ENCODE measurements around the gene SBF2.

The SBF2 gene

GRCh38 chr11:9874466-9874865, 419.6 kb downstream of the SBF2 start:
- no peak overlapping the region for H3K4me3 ChIP-seq (ENCODE audit: low read length)
- TF ChIP-seq ZNF274 (IDR thresholded peaks at IDR 0.05; ENCODE audit: low read depth, low read length), result no peak

DNA sequence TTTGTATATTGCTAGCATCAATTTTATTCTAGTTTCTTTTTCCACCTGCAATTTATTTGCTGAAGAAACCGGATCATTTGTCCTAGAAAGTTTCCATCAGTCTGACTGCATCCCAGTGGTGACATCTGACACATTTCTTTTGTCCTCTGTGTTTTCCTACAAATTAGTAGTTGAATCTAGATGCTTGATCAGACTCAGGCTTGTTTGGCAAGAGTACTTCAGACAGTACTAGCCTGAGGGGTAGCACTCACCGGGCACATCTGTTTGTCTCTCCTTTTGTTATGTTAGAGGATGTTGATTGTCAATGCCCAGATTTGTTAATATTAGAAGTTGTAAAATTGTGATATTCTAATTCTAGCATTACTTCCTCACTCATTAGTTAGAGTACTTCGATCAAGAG, 425.4 kb downstream of the SBF2 start:
- H3K4me3 ChIP-seq (ENCODE audit: low read length), result no peak overlapping the region
- no peak for TF ChIP-seq ZNF274 (IDR thresholded peaks at IDR 0.05; ENCODE audit: low read depth, low read length)

DNA sequence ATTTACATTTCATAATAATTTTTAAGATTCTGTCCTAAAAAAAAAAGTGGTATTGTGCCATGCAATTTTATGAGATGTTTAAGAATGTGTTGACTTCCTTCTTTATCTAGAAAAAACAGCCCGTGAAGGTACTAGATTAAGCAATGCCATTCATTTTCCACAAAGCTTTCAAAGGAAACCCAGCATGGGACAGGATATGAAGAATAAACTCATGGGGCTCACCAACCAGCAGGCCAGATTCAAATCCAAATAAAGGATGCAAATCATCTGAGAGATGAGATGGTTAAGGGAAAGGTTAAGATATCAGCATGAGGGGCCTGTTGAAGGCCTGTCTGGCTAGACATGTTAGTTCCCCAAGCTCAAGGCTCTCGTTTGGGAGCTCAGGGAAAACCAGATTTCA, 431.0 kb downstream of the SBF2 start:
- TF ChIP-seq ZNF274 (IDR thresholded peaks at IDR 0.05; ENCODE audit: low read depth, low read length), result no peak
- H3K4me3 ChIP-seq (ENCODE audit: low read length), result no peak overlapping the region

DNA sequence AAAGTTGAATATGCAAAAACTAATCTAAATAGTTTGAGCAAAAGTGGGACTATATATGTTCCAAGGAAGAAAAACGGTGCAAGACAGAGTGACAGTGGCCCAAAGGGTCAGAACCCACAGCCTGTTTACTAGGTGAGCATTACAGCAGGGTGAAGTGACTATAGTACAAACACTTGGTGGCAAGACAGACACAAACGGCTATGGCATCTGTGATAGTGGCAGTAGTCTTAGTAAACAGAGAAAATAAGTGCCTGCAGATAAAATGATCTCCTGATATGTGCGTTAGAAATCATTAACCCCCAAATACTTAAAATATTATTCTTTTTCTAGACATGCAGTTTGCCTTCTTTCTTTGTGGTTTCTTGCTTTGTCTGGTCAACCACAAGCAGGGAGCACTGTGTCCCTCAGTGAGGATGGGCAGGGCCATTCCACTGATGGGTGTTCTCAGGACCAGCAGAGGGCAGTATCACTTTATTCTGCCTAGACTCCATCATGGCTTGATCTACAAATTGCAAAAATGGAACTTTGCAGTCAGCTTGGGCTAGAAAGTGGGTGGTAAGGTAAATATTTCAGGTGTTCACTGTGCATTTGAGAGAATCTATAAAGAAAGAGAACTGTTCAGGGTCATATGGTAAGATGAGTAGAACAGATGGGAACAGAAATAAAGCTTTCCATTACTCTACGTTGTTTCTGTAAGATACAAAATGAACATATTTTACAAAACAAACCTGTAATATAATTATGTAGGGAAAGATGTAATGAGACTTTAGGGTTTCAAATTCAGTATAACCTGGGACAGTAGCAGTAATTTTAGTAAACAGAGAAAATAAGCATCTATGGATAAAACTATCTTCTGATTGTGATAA, 431.9 kb downstream of the SBF2 start:
- no peak for TF ChIP-seq ZNF274 (IDR thresholded peaks at IDR 0.05; ENCODE audit: low read depth, low read length)
- no peak overlapping the region for H3K4me3 ChIP-seq (ENCODE audit: low read length)

DNA sequence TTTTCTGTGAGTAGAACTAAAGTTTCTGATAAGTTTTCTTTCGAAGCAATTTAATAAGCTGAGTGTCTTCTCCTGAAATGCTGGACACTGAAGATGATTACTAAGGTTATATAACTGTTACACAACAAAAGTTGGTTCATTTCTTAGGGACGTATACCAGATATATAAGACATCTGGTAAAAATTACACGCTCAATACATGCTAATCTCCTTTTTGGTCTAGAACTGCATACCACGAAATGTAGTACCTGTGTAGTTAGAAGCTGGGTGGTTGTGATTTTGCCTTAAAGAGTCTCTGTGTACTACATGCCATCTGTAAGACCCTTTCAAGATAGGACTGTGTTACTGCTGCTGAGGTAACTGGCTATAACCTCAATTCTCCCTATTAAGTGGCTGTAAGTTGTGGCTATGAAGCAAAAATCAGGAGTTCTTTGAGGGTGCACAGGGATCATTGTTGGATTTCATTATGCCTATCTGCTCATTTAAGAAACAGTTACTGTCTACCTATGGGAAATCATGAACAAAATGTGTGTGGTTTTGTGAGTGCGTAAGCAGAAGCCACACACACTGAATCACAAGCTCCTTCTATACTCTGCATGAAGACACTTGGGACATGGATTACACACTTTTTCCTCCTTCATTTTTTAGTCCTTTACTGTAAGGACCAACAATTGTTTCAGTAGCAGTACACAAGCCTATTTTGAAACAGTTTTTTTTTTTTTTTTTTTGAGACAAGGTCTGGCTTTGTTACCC, 434.3 kb downstream of the SBF2 start:
- no peak overlapping the region for H3K4me3 ChIP-seq (ENCODE audit: low read length)
- no peak for TF ChIP-seq ZNF274 (IDR thresholded peaks at IDR 0.05; ENCODE audit: low read depth, low read length)

DNA sequence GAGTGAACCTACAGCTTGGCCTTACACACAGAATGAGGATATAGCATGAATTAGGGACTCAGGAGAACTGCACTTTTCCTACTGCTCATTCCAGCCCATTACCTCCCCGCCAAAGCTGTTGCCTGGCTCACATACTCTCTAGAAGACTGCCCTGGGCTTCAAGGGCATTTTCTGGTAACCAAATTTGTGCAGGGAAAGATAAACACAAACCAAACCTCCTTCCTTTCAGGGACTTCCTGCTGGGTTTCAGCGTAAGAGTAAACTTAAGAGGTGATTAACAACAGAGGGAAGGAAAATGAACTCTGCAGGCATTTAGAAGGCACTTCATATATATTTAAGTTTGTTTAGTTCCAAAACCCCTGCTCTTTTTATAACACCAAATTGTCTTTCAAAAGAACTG, 435.2 kb downstream of the SBF2 start:
- H3K4me3 ChIP-seq (ENCODE audit: low read length), result no peak overlapping the region
- no peak for TF ChIP-seq ZNF274 (IDR thresholded peaks at IDR 0.05; ENCODE audit: low read depth, low read length)

GRCh38 chr11:9858218-9858617, 435.8 kb downstream of the SBF2 start:
- no peak for TF ChIP-seq ZNF274 (IDR thresholded peaks at IDR 0.05; ENCODE audit: low read depth, low read length)
- H3K4me3 ChIP-seq (ENCODE audit: low read length), result no peak overlapping the region

DNA sequence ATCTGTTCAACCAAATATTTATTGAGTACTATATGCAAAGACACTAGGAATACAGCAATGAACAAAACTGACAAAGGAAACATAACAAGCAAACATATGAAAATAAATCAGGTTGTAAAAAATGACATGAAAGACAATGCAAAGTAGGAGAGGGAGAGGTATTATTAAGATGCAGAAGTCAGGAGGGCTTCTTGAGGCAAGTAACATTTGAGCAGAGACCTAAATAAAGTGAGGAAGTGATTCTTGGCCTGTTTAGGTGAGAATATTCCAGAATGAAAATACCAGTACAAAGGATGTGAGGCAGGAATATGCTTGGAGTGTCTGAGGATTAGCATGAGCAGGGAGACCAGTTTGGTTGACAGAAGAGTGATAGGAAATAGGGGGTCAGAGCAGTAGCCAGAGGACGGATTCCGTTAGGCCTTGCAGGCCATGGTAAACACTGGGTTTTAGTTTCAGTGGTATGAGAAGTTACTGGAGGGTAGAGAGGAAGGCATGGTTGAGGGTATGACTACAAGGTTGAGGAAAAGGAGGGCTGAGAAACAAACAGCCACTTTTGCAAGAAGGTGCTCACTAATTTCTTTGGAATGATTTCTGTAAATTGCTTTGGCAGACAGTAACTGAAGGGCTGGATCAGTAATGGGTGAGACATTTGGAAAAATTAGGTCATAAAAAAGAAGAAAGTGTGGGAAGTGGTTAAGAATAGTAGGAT, 438.3 kb downstream of the SBF2 start:
- no peak for TF ChIP-seq ZNF274 (IDR thresholded peaks at IDR 0.05; ENCODE audit: low read depth, low read length)
- H3K4me3 ChIP-seq (ENCODE audit: low read length), result no peak overlapping the region

DNA sequence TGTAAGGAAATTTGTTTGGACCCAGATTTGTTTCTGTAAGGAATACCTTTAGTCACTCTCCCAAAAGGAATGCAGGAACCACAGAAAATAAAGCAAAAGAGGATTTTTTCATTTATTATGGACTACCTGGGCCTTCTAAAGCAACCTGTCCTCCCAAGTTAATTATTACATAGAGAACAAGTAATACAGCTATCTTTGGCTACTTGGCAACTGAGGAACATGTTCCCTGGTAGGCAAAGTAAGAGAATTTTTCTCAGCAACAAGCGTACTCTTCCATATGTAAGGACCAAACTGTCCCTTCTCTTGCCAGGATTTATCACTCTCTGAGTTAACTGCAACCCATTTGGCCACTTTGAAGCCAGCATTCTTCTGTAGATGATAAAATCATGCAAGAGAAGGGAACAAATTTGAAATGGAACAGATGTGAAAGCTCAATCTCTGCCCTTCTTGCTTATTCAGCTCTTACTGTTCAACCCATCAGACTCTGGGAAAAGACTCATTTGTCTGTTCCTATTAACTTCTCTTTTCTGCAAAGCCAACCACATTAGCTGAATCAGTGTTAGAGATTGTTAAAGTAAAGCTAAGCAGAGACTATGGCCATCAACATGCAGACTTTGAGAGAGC, 440.0 kb downstream of the SBF2 start:
- no peak for TF ChIP-seq ZNF274 (IDR thresholded peaks at IDR 0.05; ENCODE audit: low read depth, low read length)
- no peak overlapping the region for H3K4me3 ChIP-seq (ENCODE audit: low read length)

- no peak overlapping the region for H3K4me3 ChIP-seq (ENCODE audit: low read length)
- TF ChIP-seq ZNF274 (IDR thresholded peaks at IDR 0.05; ENCODE audit: low read depth, low read length), result no peak
Observed at GRCh38 chr11:9852465-9852864, 441.6 kb downstream of the SBF2 start.

DNA sequence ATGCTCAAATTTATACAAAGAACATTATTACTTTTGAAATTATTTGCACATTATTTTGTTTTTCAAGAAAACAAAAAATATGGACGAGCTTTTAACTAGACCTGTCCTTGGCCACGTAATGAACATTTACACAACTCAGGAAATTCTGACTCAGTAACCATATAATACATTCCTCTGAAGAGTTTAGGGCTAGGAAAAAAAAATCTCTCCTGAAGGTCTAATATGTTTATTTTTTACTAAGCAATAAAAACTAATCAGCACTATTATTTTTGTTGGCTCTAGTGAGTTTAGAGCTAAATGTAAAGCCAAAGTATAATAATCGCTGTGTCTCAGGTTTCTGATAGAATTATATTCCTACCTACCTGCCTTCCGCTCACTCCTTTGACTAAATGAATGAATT, 442.7 kb downstream of the SBF2 start:
- no peak overlapping the region for H3K4me3 ChIP-seq (ENCODE audit: low read length)
- no peak for TF ChIP-seq ZNF274 (IDR thresholded peaks at IDR 0.05; ENCODE audit: low read depth, low read length)

GRCh38 chr11:9850224-9850895, 443.7 kb downstream of the SBF2 start:
- no peak for TF ChIP-seq ZNF274 (IDR thresholded peaks at IDR 0.05; ENCODE audit: low read depth, low read length)

GRCh38 chr11:9849389-9849788, 444.6 kb downstream of the SBF2 start:
- TF ChIP-seq ZNF274 (IDR thresholded peaks at IDR 0.05; ENCODE audit: low read depth, low read length), result no peak
- no peak overlapping the region for H3K4me3 ChIP-seq (ENCODE audit: low read length)

More at GRCh38 chr11:9850224-9850895, 443.7 kb downstream of the SBF2 start:
- no peak overlapping the region for H3K4me3 ChIP-seq (ENCODE audit: low read length)

DNA sequence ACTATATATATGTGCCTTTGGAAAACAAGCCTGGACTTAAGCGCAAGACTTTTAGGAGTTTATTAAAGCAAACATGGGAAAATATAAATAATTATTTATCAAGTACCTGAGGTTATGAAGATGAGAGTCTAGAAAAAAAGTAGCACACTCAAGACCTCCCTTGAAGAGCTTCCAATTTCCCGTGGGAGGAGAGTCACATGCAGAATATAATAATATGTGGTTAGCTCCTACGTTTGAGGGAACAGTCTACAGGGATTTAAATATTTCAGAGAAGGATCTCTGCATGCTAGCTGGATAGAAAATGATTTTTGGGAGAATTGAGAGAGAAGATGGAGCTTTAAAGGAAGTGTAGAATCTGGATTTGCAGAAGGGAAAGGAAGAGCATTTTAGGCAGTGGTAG, 446.4 kb downstream of the SBF2 start:
- H3K4me3 ChIP-seq (ENCODE audit: low read length), result no peak overlapping the region
- TF ChIP-seq ZNF274 (IDR thresholded peaks at IDR 0.05; ENCODE audit: low read depth, low read length), result no peak
